Caco-2 (cell line): ENCODE measurements around the gene KIF4A. TPM values are rescaled to one million over a fixed set of nuclear protein-coding genes. Genes with fewer than 3 reads are reported as not detected.

Experiments
- BruUV-seq: library from RNA; stranded (reverse); fragments of 400-500 nt; replicated peaks from 2 replicates; lab custom pipeline; 2021; lab: Mats Ljungman, UMichigan
- CTCF ChIA-PET: fragments of 300-600 bp; sonication (Branson Sonifier 250); formaldehyde crosslinking; loops from one replicate; lab custom pipeline; 2022; ENCODE audit warnings: antibody characterized with exemption; lab: Charles Lee
- POLR2A ChIA-PET: fragments of 300-600 bp; sonication (Branson Sonifier 250); formaldehyde crosslinking; loops from one replicate; lab custom pipeline; 2022; ENCODE audit warnings: antibody characterized with exemption; lab: Charles Lee
- DNase-seq, 2 experiments: peaks; one replicate each; pipeline versions ENCODE4 v3.0.0 to v3.0.0-alpha.2; 2020 to 2022
- H3K27me3 ChIP-seq: replicated peaks from 2 replicates; pipeline ENCODE4 v1.6.0; 2011; ENCODE audit warnings: low read length; ENCODE audit not compliant: control insufficient read depth, insufficient read depth
- H3K36me3 ChIP-seq: 2 replicates; pipeline ENCODE4 v1.5.1; 2011; ENCODE audit warnings: low read length; ENCODE audit not compliant: control insufficient read depth, insufficient read depth
- H3K4me1 ChIP-seq: fragments of 250-450 bp; sonication (Bioruptor Pico); 2 replicates; pipeline ENCODE4 v1.5.1; 2020; ENCODE audit warnings: mild to moderate bottlenecking
- H3K4me3 ChIP-seq: 2 replicates; pipeline ENCODE4 v1.5.1; 2011; ENCODE audit warnings: low read depth, mild to moderate bottlenecking, control low read depth, low read length
- H3K9me3 ChIP-seq: fragments of 250-450 bp; sonication (Bioruptor Pico); 2 replicates; pipeline ENCODE4 v1.5.1; 2020; ENCODE audit warnings: mild to moderate bottlenecking, moderate library complexity
- H3K27ac Mint-ChIP-seq: one replicate; pipeline ENCODE4 v1.8.0; 2022; ENCODE audit warnings: mixed read lengths; ENCODE audit not compliant: unreplicated experiment
- H3K27me3 Mint-ChIP-seq: one replicate; pipeline ENCODE4 v1.8.0; 2022; ENCODE audit warnings: mixed read lengths; ENCODE audit not compliant: insufficient read depth, unreplicated experiment
- H3K36me3 Mint-ChIP-seq: one replicate; pipeline ENCODE4 v1.8.0; 2022; ENCODE audit warnings: mild to moderate bottlenecking, mixed read lengths; ENCODE audit not compliant: insufficient read depth, unreplicated experiment
- H3K4me1 Mint-ChIP-seq: one replicate; pipeline ENCODE4 v1.8.0; 2022; ENCODE audit warnings: low read depth, mixed read lengths; ENCODE audit not compliant: unreplicated experiment
- H3K4me3 Mint-ChIP-seq: one replicate; pipeline ENCODE4 v1.8.0; 2022; ENCODE audit warnings: mild to moderate bottlenecking, moderate library complexity, mixed read lengths; ENCODE audit not compliant: unreplicated experiment
- H3K9me3 Mint-ChIP-seq: one replicate; pipeline ENCODE4 v1.8.0; 2022; ENCODE audit warnings: mixed read lengths; ENCODE audit not compliant: unreplicated experiment
- CTCF ChIP-seq, 2 experiments: fragments of 200-600 bp in 1 of 2; IDR thresholded peaks; 1 replicate in 1 of 2; 2 replicates in 1 of 2; pipeline versions ENCODE4 v1.5.1 to v1.8.0; 2011 to 2022; ENCODE audit warnings: antibody characterized with exemption in 1 of 2, control low read depth in 1 of 2, inconsistent platforms in 1 of 2, low read depth in 1 of 2, low read length in 1 of 2, mild to moderate bottlenecking in 1 of 2, moderate library complexity in 1 of 2; ENCODE audit not compliant: insufficient read depth in 1 of 2, severe bottlenecking in 1 of 2, unreplicated experiment in 1 of 2
- intact Hi-C: fragments of 100-400 bp; cut with micrococcal nuclease; formaldehyde crosslinking; loops from one replicate; pipeline ENCODE4 v1.10.0; 2022; ENCODE audit not compliant: unreplicated experiment
- total RNA-seq: library from RNA; stranded (reverse); gene quantifications from 2 replicates; pipeline ENCODE4 v1.2.3, GENCODE V29; 2022

KIF4A gene
- total RNA-seq, 1 experiment from 2014 or later, result 39.6 TPM

GRCh38 chrX:70292788-70293187 lies 2.9 kb downstream of the KIF4A start:
- Histone ChIP-seq H3K9me3 (no peaks in the 10 kb centered on the region), H3K27me3 (no peaks in the 10 kb centered on the region), H3K4me1 (no peaks in the 10 kb centered on the region), H3K4me3 (no peak overlapping the region), H3K36me3 (no peaks in the 10 kb centered on the region)
- H3K4me3 Mint-ChIP-seq, result no peak overlapping the region
- TF ChIP-seq CTCF (IDR thresholded peaks at IDR 0.05; ENCODE audit: insufficient read depth in 1 of 2, low read depth in 1 of 2, low read length in 1 of 2, severe bottlenecking in 1 of 2, unreplicated experiment in 1 of 2), result no peak
- peaks cover 7% of the 10 kb centered on the region for H3K4me1 Mint-ChIP-seq
- no peaks in the 10 kb centered on the region for H3K27me3 Mint-ChIP-seq
- intact Hi-C loops, result no loop called here
- ChIA-PET CTCF (interaction anchor here (0.6 kb wide), 1 partner anchor 910 kb away, joined by 6 read pairs; no protein-coding TSS in a partner anchor), POLR2A (no interaction called here)
- no peak overlapping the region for H3K27ac Mint-ChIP-seq
- DNase-seq, result no peak
- no peaks in the 10 kb centered on the region for H3K9me3 Mint-ChIP-seq
- H3K36me3 Mint-ChIP-seq, result peaks cover 6% of the 10 kb centered on the region
- no TSS peak for BruUV-seq

- Mint-ChIP-seq H3K36me3 (peaks cover 6% of the 10 kb centered on the region), H3K4me3 (no peak overlapping the region)
These were observed 3.7 kb downstream of the KIF4A start for GRCh38 chrX:70293621-70294020.

GRCh38 chrX:70301716-70302115 lies 11.8 kb downstream of the KIF4A start:
- H3K27ac Mint-ChIP-seq, result no peak overlapping the region
- H3K27me3 Mint-ChIP-seq, result no peaks in the 10 kb centered on the region
- H3K36me3 Mint-ChIP-seq, result peaks cover 29% of the 10 kb centered on the region
- no peak overlapping the region for H3K4me3 Mint-ChIP-seq
- Histone ChIP-seq H3K4me1 (no peaks in the 10 kb centered on the region), H3K36me3 (no peaks in the 10 kb centered on the region), H3K27me3 (no peaks in the 10 kb centered on the region), H3K9me3 (no peaks in the 10 kb centered on the region), H3K4me3 (no peak overlapping the region)
- no peaks in the 10 kb centered on the region for H3K4me1 Mint-ChIP-seq
- no TSS peak for BruUV-seq
- no peak for TF ChIP-seq CTCF (IDR thresholded peaks at IDR 0.05; ENCODE audit: insufficient read depth in 1 of 2, low read depth in 1 of 2, low read length in 1 of 2, severe bottlenecking in 1 of 2, unreplicated experiment in 1 of 2)
- H3K9me3 Mint-ChIP-seq, result no peaks in the 10 kb centered on the region
- ChIA-PET CTCF (interaction anchor here (0.7 kb wide), 1 partner anchor 363 kb away, joined by 3 read pairs; no protein-coding TSS in a partner anchor), POLR2A (no interaction called here)
- DNase-seq, result no peak
- intact Hi-C loops, result no loop called here

More at GRCh38 chrX:70293621-70294020, 3.7 kb downstream of the KIF4A start:
- no peak for TF ChIP-seq CTCF (IDR thresholded peaks at IDR 0.05; ENCODE audit: insufficient read depth in 1 of 2, low read depth in 1 of 2, low read length in 1 of 2, severe bottlenecking in 1 of 2, unreplicated experiment in 1 of 2)
- no peaks in the 10 kb centered on the region for H3K4me1 ChIP-seq
- no peak for DNase-seq
- no peaks in the 10 kb centered on the region for H3K9me3 ChIP-seq
- Mint-ChIP-seq H3K27ac (no peak overlapping the region), H3K27me3 (no peaks in the 10 kb centered on the region), H3K4me1 (peaks cover 7% of the 10 kb centered on the region), H3K9me3 (no peaks in the 10 kb centered on the region)
- ChIA-PET CTCF (no interaction called here), POLR2A (no interaction called here)
- H3K36me3 ChIP-seq, result no peaks in the 10 kb centered on the region
- intact Hi-C loops, result no loop called here
- no TSS peak for BruUV-seq
- no peak overlapping the region for H3K4me3 ChIP-seq
- H3K27me3 ChIP-seq, result no peaks in the 10 kb centered on the region
